ENCODE data around the gene ZNF263.

The ZNF263 gene

GRCh38 chr16:3282730-3283542, at the start of gene ZNF263:
Gene ZNF263, plus strand, starts transcription at chr16:3283491. Its CDS starts 328 bp downstream, at chr16:3283819.
- peak; percentile 98 for DNase-seq (ENCODE audit: low spot score)
- no peak for TF ChIP-seq CTCF (IDR thresholded peaks at IDR 0.05; ENCODE audit: extremely low read depth, missing control alignments)

GRCh38 chr16:3234543-3234856, 48.8 kb upstream of the ZNF263 start:
- no peak for TF ChIP-seq CTCF (IDR thresholded peaks at IDR 0.05; ENCODE audit: extremely low read depth, missing control alignments)
- DNase-seq (ENCODE audit: low spot score), result no peak

GRCh38 chr16:3234857-3235561, 48.3 kb upstream of the ZNF263 start, which contains the start of gene ZNF200:
Gene ZNF200, minus strand, starts transcription at chr16:3235158. Its CDS starts 1,403 bp downstream, at chr16:3233755.
- no peak for TF ChIP-seq CTCF (IDR thresholded peaks at IDR 0.05; ENCODE audit: extremely low read depth, missing control alignments)
- DNase-seq (ENCODE audit: low spot score), result peak; percentile 97

GRCh38 chr16:3235856-3236669, 47.2 kb upstream of the ZNF263 start:
- TF ChIP-seq CTCF (IDR thresholded peaks at IDR 0.05; ENCODE audit: extremely low read depth, missing control alignments), result no peak
- no peak for DNase-seq (ENCODE audit: low spot score)

GRCh38 chr16:3241761-3242160, 41.5 kb upstream of the ZNF263 start:
- TF ChIP-seq CTCF (IDR thresholded peaks at IDR 0.05; ENCODE audit: extremely low read depth, missing control alignments), result no peak
- DNase-seq (ENCODE audit: low spot score), result no peak

- no peak for DNase-seq (ENCODE audit: low spot score)
- no peak for TF ChIP-seq CTCF (IDR thresholded peaks at IDR 0.05; ENCODE audit: extremely low read depth, missing control alignments)
These were observed 40.6 kb upstream of the ZNF263 start for GRCh38 chr16:3242709-3243108.

All from GM20000 (cell line).